NCI-H345 treated with DMSO at 0.1 percent for 48 hours (cell line): ENCODE results near the gene OR2AP1.
A peak's percentile ranks its signal among the peaks of the same experiment; 100 is the strongest.
"Not testable (repeated sequence)": the region's sequence is repeated elsewhere in the genome, so short reads cannot be mapped to it uniquely, and the experiment has no call there.

Experiments used
- DNase-seq: peaks from one replicate; lab custom pipeline; 2025; ENCODE audit not compliant: unreplicated experiment; lab: John Stamatoyannopoulos, UW

OR2AP1 gene

GRCh38 chr12:55572168-55572567 lies at the start of gene OR2AP1:
Gene OR2AP1 (plus strand): TSS chr12:55572468. CDS start chr12:55574415, 1,947 bp downstream.
- no peak for DNase-seq

GRCh38 chr12:55548235-55548634 lies 24.0 kb upstream of the OR2AP1 start:
- DNase-seq, result not testable (repeated sequence)

GRCh38 chr12:55548756-55549155 lies 23.5 kb upstream of the OR2AP1 start:
- no peak for DNase-seq

GRCh38 chr12:55549302-55549701 lies 23.0 kb upstream of the OR2AP1 start, which contains the start of gene OR6C4:
Gene OR6C4 (plus strand): TSS chr12:55549602. CDS start chr12:55551227, 1,625 bp downstream.
- DNase-seq, result no peak

- DNase-seq, result no peak
These were observed 18.0 kb upstream of the OR2AP1 start for GRCh38 chr12:55554296-55554695.

GRCh38 chr12:55570060-55570459 lies 2.2 kb upstream of the OR2AP1 start:
- DNase-seq, result not testable (repeated sequence)

GRCh38 chr12:55570689-55571088 lies 1.6 kb upstream of the OR2AP1 start:
- not testable (repeated sequence) for DNase-seq

GRCh38 chr12:55582066-55582465 lies 9.8 kb downstream of the OR2AP1 start:
- DNase-seq, result no peak

GRCh38 chr12:55585817-55586216 lies 13.5 kb downstream of the OR2AP1 start:
- no peak for DNase-seq

- not testable (repeated sequence) for DNase-seq
These were observed 17.9 kb downstream of the OR2AP1 start for GRCh38 chr12:55590152-55590551.

- DNase-seq, result no peak
These were observed 35.7 kb downstream of the OR2AP1 start for GRCh38 chr12:55607821-55608594.

- no peak for DNase-seq
These were observed 38.3 kb downstream of the OR2AP1 start for GRCh38 chr12:55610598-55610997.

- no peak for DNase-seq
These were observed 40.4 kb downstream of the OR2AP1 start for GRCh38 chr12:55612646-55613045.

- no peak for DNase-seq
These were observed 42.5 kb downstream of the OR2AP1 start for GRCh38 chr12:55614764-55615163.

- peak; percentile 19 for DNase-seq
These were observed 47.3 kb downstream of the OR2AP1 start for GRCh38 chr12:55619354-55620138.

- no peak for DNase-seq
These were observed 51.8 kb downstream of the OR2AP1 start for GRCh38 chr12:55624056-55624455.
